PC-9 (cell line): Measurements from ENCODE around the gene ANKRD17.

Experiments
- EZH2 ChIP-seq: fragments of 200-600 bp; sonication (generic); IDR thresholded peaks from 2 replicates; pipeline ENCODE4 v1.8.0; 2017; ENCODE audit warnings: antibody characterized with exemption, low read depth
- TF ChIP-seq, protein P1 (sequence below): fragments of 200-600 bp; sonication (generic); conservative IDR thresholded peaks from 2 replicates; pipeline ENCODE4 v1.6.1; 2017; ENCODE audit warnings: mixed run types, antibody characterized with exemption, mild to moderate bottlenecking, moderate library complexity

DNA sequence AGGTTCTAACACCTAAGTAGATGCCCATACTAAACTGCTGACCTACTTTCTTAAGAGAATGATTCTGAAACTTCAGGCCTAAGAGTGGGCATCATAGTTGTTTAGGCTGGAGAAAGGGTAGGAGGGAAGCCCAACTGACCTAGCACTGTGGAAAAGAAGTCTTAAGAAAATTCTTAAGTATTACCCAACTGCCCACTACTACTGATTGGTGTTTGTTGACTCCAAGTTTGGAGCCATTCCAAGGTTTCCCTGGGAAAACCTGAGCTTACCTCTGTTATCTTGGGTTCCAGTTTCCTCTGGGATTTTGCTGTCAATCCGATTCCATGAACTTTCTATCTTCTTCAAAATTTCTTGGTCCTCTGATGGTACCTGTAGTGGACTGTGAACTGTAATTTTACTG is 23.9 kb downstream of the ANKRD17 start:
- TF ChIP-seq, protein P1, sequence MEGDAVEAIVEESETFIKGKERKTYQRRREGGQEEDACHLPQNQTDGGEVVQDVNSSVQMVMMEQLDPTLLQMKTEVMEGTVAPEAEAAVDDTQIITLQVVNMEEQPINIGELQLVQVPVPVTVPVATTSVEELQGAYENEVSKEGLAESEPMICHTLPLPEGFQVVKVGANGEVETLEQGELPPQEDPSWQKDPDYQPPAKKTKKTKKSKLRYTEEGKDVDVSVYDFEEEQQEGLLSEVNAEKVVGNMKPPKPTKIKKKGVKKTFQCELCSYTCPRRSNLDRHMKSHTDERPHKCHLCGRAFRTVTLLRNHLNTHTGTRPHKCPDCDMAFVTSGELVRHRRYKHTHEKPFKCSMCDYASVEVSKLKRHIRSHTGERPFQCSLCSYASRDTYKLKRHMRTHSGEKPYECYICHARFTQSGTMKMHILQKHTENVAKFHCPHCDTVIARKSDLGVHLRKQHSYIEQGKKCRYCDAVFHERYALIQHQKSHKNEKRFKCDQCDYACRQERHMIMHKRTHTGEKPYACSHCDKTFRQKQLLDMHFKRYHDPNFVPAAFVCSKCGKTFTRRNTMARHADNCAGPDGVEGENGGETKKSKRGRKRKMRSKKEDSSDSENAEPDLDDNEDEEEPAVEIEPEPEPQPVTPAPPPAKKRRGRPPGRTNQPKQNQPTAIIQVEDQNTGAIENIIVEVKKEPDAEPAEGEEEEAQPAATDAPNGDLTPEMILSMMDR: no peak
- no peak for TF ChIP-seq EZH2
